SK-N-SH treated with all-trans-retinoic acid at 6 μM for 48 hours (cell line): ENCODE measurements around the gene ZDHHC3.

Experiments used
- ATAC-seq: fragments of 200-7000 bp; cut with Tn5 transposase; 3 replicates; pipeline ENCODE4 v1.9.1; 2020; ENCODE audit warnings: mild to moderate bottlenecking, moderate library complexity
- ARNTL ChIP-seq: fragments of 450-650 bp; formaldehyde crosslinking; IDR thresholded peaks from 2 replicates; pipeline ENCODE4 v1.5.0; 2020; ENCODE audit warnings: low read depth, mild to moderate bottlenecking, moderate library complexity, borderline replicate concordance
- BACH2 ChIP-seq: fragments of 250-450 bp; sonication (Bioruptor Pico); IDR thresholded peaks from 2 replicates; pipeline ENCODE4 v1.9.0; 2021; ENCODE audit warnings: mild to moderate bottlenecking, borderline replicate concordance
- CREB5 ChIP-seq: fragments of 250-450 bp; sonication (Bioruptor Pico); IDR thresholded peaks from 2 replicates; pipeline ENCODE4 v1.5.1; 2020; ENCODE audit warnings: low read depth, mild to moderate bottlenecking, moderate library complexity
- CSDC2 ChIP-seq: fragments of 250-450 bp; sonication (Bioruptor Pico); IDR thresholded peaks from 2 replicates; pipeline ENCODE4 v1.5.0; 2020; ENCODE audit warnings: mild to moderate bottlenecking, moderate library complexity
- ESRRG ChIP-seq: fragments of 250-450 bp; sonication (Bioruptor Pico); IDR thresholded peaks from 2 replicates; pipeline ENCODE4 v1.6.1; 2021; ENCODE audit warnings: mild to moderate bottlenecking
- GLIS3 ChIP-seq: fragments of 250-450 bp; sonication (Bioruptor Pico); IDR thresholded peaks from 2 replicates; pipeline ENCODE4 v1.5.0; 2020; ENCODE audit warnings: mild to moderate bottlenecking, moderate library complexity
- ISL1 ChIP-seq: fragments of 250-450 bp; sonication (Bioruptor Pico); IDR thresholded peaks from 2 replicates; pipeline ENCODE4 v2.1.2; 2022; ENCODE audit warnings: mild to moderate bottlenecking, moderate library complexity
- POU6F1 ChIP-seq: fragments of 250-450 bp; sonication (Bioruptor Pico); IDR thresholded peaks from 2 replicates; pipeline ENCODE4 v1.8.0; 2021; ENCODE audit warnings: low read depth, mild to moderate bottlenecking, moderate library complexity, borderline replicate concordance
- PPARA ChIP-seq: fragments of 250-450 bp; sonication (Bioruptor Pico); IDR thresholded peaks from 2 replicates; pipeline ENCODE4 v1.5.0; 2020; ENCODE audit warnings: mild to moderate bottlenecking, borderline replicate concordance
- SNAI2 ChIP-seq: fragments of 250-450 bp; sonication (Bioruptor Pico); IDR thresholded peaks from 2 replicates; pipeline ENCODE4 v1.5.0; 2020; ENCODE audit warnings: mild to moderate bottlenecking, moderate library complexity
- TCF4 ChIP-seq: fragments of 250-450 bp; sonication (Bioruptor Pico); IDR thresholded peaks from 2 replicates; pipeline ENCODE4 v1.8.0; 2021; ENCODE audit warnings: mild to moderate bottlenecking, moderate library complexity, borderline replicate concordance
- TOX ChIP-seq: fragments of 250-450 bp; sonication (Bioruptor Pico); IDR thresholded peaks from 2 replicates; pipeline ENCODE4 v1.8.0; 2021; ENCODE audit warnings: mild to moderate bottlenecking, moderate library complexity, borderline replicate concordance
- TSHZ2 ChIP-seq: fragments of 250-450 bp; sonication (Bioruptor Pico); IDR thresholded peaks from 2 replicates; pipeline ENCODE4 v1.5.0; 2020; ENCODE audit warnings: mild to moderate bottlenecking, moderate library complexity
- ZC3H10 ChIP-seq: fragments of 250-450 bp; sonication (Bioruptor Pico); IDR thresholded peaks from 2 replicates; pipeline ENCODE4 v1.5.1; 2021; ENCODE audit warnings: mild to moderate bottlenecking, moderate library complexity
- ZFP3 ChIP-seq: fragments of 250-450 bp; sonication (Bioruptor Pico); IDR thresholded peaks from 2 replicates; pipeline ENCODE4 v1.5.0; 2020; ENCODE audit warnings: mild to moderate bottlenecking, moderate library complexity
- ZFP30 ChIP-seq: fragments of 450-650 bp; formaldehyde crosslinking; IDR thresholded peaks from 2 replicates; pipeline ENCODE4 v1.5.0; 2022; ENCODE audit warnings: mild to moderate bottlenecking, moderate library complexity
- ZNF565 ChIP-seq: fragments of 450-650 bp; formaldehyde crosslinking; conservative IDR thresholded peaks from 2 replicates; pipeline ENCODE4 v1.5.0; 2020; ENCODE audit warnings: low read depth, mild to moderate bottlenecking, moderate library complexity
- ZNF70 ChIP-seq: fragments of 450-650 bp; formaldehyde crosslinking; IDR thresholded peaks from 2 replicates; pipeline ENCODE4 v1.5.0; 2020; ENCODE audit warnings: mild to moderate bottlenecking, moderate library complexity
- ZNF8 ChIP-seq: fragments of 450-650 bp; formaldehyde crosslinking; IDR thresholded peaks from 2 replicates; pipeline ENCODE4 v1.5.0; 2020; ENCODE audit warnings: mild to moderate bottlenecking, moderate library complexity
- TF ChIP-seq, protein P1 (sequence below): fragments of 250-450 bp; sonication (Bioruptor Pico); IDR thresholded peaks from 2 replicates; pipeline ENCODE4 v1.8.0; 2020; ENCODE audit warnings: mild to moderate bottlenecking, moderate library complexity, borderline replicate concordance
- TF ChIP-seq, protein P2 (sequence below): fragments of 250-450 bp; sonication (Bioruptor Pico); IDR thresholded peaks from 2 replicates; pipeline ENCODE4 v1.5.1; 2021; ENCODE audit warnings: mild to moderate bottlenecking, moderate library complexity

ZDHHC3 gene

DNA sequence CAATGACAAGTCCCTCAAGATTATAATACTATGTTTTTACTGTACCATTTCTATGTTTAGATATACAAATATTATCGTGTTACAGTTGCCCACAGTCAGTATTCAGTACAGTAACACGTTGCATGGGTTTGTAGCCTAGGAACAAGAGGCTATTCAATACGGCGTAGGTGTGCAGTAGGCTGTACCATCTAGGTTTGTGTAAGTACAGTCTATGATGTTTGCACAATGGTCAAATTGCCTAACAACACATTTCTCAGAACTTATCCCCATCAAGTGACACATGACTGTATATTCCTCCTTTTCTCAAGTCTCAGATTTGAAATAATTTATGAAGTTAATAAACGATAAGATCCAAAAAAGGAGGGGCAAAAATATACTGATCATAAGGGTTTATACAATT lies 21.7 kb downstream of the ZDHHC3 start:
- ATAC-seq = no peak
- no peak for TF ChIP-seq ZFP3 (CRISPR knock-in tag)
- no peak for TF ChIP-seq ZNF8
- no peak for TF ChIP-seq POU6F1 (CRISPR knock-in tag)
- TF ChIP-seq CREB5 (CRISPR knock-in tag) = no peak
- no peak for TF ChIP-seq ESRRG (CRISPR knock-in tag)
- no peak for TF ChIP-seq TSHZ2 (CRISPR knock-in tag)
- no peak for TF ChIP-seq GLIS3 (CRISPR knock-in tag)
- no peak for TF ChIP-seq ISL1 (CRISPR knock-in tag)
- no peak for TF ChIP-seq ZC3H10 (CRISPR knock-in tag)
- no peak for TF ChIP-seq ZFP30 (CRISPR knock-in tag)
- no peak for TF ChIP-seq BACH2 (CRISPR knock-in tag)
- TF ChIP-seq, protein P1, sequence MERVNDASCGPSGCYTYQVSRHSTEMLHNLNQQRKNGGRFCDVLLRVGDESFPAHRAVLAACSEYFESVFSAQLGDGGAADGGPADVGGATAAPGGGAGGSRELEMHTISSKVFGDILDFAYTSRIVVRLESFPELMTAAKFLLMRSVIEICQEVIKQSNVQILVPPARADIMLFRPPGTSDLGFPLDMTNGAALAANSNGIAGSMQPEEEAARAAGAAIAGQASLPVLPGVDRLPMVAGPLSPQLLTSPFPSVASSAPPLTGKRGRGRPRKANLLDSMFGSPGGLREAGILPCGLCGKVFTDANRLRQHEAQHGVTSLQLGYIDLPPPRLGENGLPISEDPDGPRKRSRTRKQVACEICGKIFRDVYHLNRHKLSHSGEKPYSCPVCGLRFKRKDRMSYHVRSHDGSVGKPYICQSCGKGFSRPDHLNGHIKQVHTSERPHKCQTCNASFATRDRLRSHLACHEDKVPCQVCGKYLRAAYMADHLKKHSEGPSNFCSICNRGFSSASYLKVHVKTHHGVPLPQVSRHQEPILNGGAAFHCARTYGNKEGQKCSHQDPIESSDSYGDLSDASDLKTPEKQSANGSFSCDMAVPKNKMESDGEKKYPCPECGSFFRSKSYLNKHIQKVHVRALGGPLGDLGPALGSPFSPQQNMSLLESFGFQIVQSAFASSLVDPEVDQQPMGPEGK (CRISPR knock-in tag) = no peak
- TF ChIP-seq TOX (CRISPR knock-in tag) = no peak
- TF ChIP-seq ZNF565 (CRISPR knock-in tag) = no peak
- no peak for TF ChIP-seq ZNF70 (CRISPR knock-in tag)
- TF ChIP-seq PPARA = no peak
- TF ChIP-seq, protein P2, sequence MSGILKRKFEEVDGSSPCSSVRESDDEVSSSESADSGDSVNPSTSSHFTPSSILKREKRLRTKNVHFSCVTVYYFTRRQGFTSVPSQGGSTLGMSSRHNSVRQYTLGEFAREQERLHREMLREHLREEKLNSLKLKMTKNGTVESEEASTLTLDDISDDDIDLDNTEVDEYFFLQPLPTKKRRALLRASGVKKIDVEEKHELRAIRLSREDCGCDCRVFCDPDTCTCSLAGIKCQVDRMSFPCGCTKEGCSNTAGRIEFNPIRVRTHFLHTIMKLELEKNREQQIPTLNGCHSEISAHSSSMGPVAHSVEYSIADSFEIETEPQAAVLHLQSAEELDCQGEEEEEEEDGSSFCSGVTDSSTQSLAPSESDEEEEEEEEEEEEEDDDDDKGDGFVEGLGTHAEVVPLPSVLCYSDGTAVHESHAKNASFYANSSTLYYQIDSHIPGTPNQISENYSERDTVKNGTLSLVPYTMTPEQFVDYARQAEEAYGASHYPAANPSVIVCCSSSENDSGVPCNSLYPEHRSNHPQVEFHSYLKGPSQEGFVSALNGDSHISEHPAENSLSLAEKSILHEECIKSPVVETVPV (CRISPR knock-in tag) = no peak
- no peak for TF ChIP-seq ARNTL (CRISPR knock-in tag)
- no peak for TF ChIP-seq TCF4 (CRISPR knock-in tag)
- no peak for TF ChIP-seq CSDC2 (CRISPR knock-in tag)

GRCh38 chr3:44952689-44953088 lies 23.3 kb downstream of the ZDHHC3 start:
- TF ChIP-seq TOX (CRISPR knock-in tag) (no peak), ZNF70 (CRISPR knock-in tag) (no peak), GLIS3 (CRISPR knock-in tag) (no peak), TSHZ2 (CRISPR knock-in tag) (no peak), PPARA (no peak), CREB5 (CRISPR knock-in tag) (no peak), SNAI2 (CRISPR knock-in tag) (no peak), ISL1 (CRISPR knock-in tag) (no peak), BACH2 (CRISPR knock-in tag) (no peak)
- TF ChIP-seq, protein P2 (CRISPR knock-in tag) = no peak
- ATAC-seq = no peak
